ENCODE data around the gene ATP2B2.
A peak's percentile ranks its signal among the peaks of the same experiment; 100 is the strongest.

ATP2B2 gene

DNA sequence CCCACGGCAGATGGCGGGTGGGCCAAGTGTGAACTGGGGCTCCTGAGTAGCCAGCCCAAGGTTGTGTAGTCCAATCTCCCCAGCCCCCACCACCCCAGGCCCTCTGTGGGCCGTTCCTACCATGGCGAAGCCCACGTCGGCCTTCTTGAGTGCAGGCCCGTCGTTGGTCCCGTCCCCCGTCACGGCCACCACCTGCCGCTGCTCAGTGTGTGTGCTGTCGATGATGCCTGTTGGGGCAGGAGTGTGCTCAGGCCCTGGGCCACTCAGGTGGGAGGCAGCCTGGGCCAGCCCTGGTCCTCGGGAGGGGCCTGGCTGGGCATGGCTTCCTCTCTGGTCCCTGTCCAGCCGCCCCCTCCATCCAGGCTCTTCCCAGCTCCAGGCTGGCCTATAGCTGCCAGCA, 159.5 kb downstream of the ATP2B2 start:
- Histone ChIP-seq H3K79me2 (ENCODE audit: insufficient read depth, low read depth) (no peaks in the 10 kb centered on the region), H4K20me1 (ENCODE audit: insufficient read depth) (no peaks in the 10 kb centered on the region), H3K36me3 (ENCODE audit: insufficient read depth) (no peaks in the 10 kb centered on the region), H2AFZ (ENCODE audit: low read depth) (no peak overlapping the region), H3K9ac (no peak overlapping the region), H3K4me1 (ENCODE audit: low read depth, poor library complexity, severe bottlenecking) (no peaks in the 10 kb centered on the region), H3K4me3 (IDR thresholded peaks at IDR 0.05; ENCODE audit: insufficient read depth, low read depth, low read length) (no peak overlapping the region), H3K27me3 (ENCODE audit: insufficient read depth, low read depth) (no peaks in the 10 kb centered on the region), H3K27ac (no peak overlapping the region), H3K4me2 (no peak overlapping the region)
- TF ChIP-seq, protein P1, sequence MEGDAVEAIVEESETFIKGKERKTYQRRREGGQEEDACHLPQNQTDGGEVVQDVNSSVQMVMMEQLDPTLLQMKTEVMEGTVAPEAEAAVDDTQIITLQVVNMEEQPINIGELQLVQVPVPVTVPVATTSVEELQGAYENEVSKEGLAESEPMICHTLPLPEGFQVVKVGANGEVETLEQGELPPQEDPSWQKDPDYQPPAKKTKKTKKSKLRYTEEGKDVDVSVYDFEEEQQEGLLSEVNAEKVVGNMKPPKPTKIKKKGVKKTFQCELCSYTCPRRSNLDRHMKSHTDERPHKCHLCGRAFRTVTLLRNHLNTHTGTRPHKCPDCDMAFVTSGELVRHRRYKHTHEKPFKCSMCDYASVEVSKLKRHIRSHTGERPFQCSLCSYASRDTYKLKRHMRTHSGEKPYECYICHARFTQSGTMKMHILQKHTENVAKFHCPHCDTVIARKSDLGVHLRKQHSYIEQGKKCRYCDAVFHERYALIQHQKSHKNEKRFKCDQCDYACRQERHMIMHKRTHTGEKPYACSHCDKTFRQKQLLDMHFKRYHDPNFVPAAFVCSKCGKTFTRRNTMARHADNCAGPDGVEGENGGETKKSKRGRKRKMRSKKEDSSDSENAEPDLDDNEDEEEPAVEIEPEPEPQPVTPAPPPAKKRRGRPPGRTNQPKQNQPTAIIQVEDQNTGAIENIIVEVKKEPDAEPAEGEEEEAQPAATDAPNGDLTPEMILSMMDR (conservative IDR thresholded peaks at IDR 0.05; ENCODE audit: low read depth, low read length): no peak

- Histone ChIP-seq H3K4me2 (no peak overlapping the region), H3K27me3 (ENCODE audit: insufficient read depth, low read depth) (no peaks in the 10 kb centered on the region), H3K27ac (no peak overlapping the region), H3K79me2 (ENCODE audit: insufficient read depth, low read depth) (no peaks in the 10 kb centered on the region), H2AFZ (ENCODE audit: low read depth) (no peak overlapping the region), H3K4me3 (IDR thresholded peaks at IDR 0.05; ENCODE audit: insufficient read depth, low read depth, low read length) (no peak overlapping the region), H3K4me1 (ENCODE audit: low read depth, poor library complexity, severe bottlenecking) (no peaks in the 10 kb centered on the region), H4K20me1 (ENCODE audit: insufficient read depth) (no peaks in the 10 kb centered on the region), H3K9ac (no peak overlapping the region), H3K36me3 (ENCODE audit: insufficient read depth) (no peaks in the 10 kb centered on the region)
- TF ChIP-seq, protein P1 (conservative IDR thresholded peaks at IDR 0.05; ENCODE audit: low read depth, low read length): no peak
These were observed 160.3 kb downstream of the ATP2B2 start for GRCh38 chr3:10344944-10345575.

DNA sequence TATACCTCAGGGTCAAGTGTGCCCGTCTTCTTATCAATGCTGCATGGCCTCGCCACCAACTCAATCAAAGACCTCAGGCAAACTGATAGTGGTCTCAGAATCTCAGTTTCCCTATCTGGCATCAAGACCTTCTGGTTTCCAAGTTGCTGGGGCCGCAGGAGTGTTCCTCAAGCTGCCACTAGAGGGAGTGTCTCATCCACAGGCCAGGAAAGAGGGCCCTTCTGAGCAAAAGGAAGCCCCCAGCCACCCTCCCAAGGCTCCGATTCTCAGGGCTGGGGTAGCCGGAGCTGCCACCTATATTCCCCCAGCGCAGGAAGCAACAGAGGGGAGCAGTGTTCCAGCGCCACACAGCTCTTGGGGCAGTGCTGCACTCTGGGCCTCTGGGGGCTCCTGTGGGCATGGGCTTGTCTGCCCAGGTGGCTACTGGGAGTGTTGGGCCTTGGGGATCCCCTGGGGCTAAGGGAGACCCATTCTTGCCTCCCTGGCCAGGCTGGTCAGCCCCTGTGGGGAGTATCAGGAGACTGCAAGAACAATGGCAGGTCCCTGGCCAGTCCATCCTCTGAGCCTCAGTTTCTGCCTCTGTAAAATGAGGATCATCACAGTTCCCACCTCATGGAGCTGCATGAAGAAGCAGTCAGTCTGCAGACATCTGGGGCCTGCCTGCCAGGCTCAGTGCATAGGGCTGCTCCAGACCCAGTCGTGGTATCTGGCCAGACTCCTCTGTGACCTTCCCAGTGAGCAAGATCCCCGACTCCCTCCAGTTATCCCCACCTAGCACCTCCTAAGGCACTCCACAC, 161.0 kb downstream of the ATP2B2 start:
- no peaks in the 10 kb centered on the region for H3K27me3 ChIP-seq (ENCODE audit: insufficient read depth, low read depth)
- no peaks in the 10 kb centered on the region for H3K36me3 ChIP-seq (ENCODE audit: insufficient read depth)
- no peak overlapping the region for H2AFZ ChIP-seq (ENCODE audit: low read depth)
- TF ChIP-seq, protein P1 (conservative IDR thresholded peaks at IDR 0.05; ENCODE audit: low read depth, low read length): peak; percentile 82
- no peak overlapping the region for H3K4me3 ChIP-seq (IDR thresholded peaks at IDR 0.05; ENCODE audit: insufficient read depth, low read depth, low read length)
- H3K27ac ChIP-seq: no peak overlapping the region
- no peaks in the 10 kb centered on the region for H4K20me1 ChIP-seq (ENCODE audit: insufficient read depth)
- H3K79me2 ChIP-seq (ENCODE audit: insufficient read depth, low read depth): no peaks in the 10 kb centered on the region
- no peak overlapping the region for H3K4me2 ChIP-seq
- H3K9ac ChIP-seq: no peak overlapping the region
- no peaks in the 10 kb centered on the region for H3K4me1 ChIP-seq (ENCODE audit: low read depth, poor library complexity, severe bottlenecking)

- H3K9ac ChIP-seq: no peak overlapping the region
- no peak overlapping the region for H2AFZ ChIP-seq (ENCODE audit: low read depth)
- H4K20me1 ChIP-seq (ENCODE audit: insufficient read depth): no peaks in the 10 kb centered on the region
- TF ChIP-seq, protein P1 (conservative IDR thresholded peaks at IDR 0.05; ENCODE audit: low read depth, low read length): no peak
- no peak overlapping the region for H3K4me2 ChIP-seq
- no peaks in the 10 kb centered on the region for H3K36me3 ChIP-seq (ENCODE audit: insufficient read depth)
- H3K27me3 ChIP-seq (ENCODE audit: insufficient read depth, low read depth): no peaks in the 10 kb centered on the region
- H3K27ac ChIP-seq: no peak overlapping the region
- H3K4me1 ChIP-seq (ENCODE audit: low read depth, poor library complexity, severe bottlenecking): no peaks in the 10 kb centered on the region
- no peak overlapping the region for H3K4me3 ChIP-seq (IDR thresholded peaks at IDR 0.05; ENCODE audit: insufficient read depth, low read depth, low read length)
- H3K79me2 ChIP-seq (ENCODE audit: insufficient read depth, low read depth): no peaks in the 10 kb centered on the region
These were observed 161.9 kb downstream of the ATP2B2 start for GRCh38 chr3:10343526-10343925.
